Measurements from ENCODE around the gene PRKCE.

Gene PRKCE

GRCh38 chr2:45697190-45697589 lies 45.7 kb downstream of the PRKCE start:
- peaks cover 12% of the 10 kb centered on the region for H3K4me1 ChIP-seq (ENCODE audit: control insufficient read depth, insufficient read depth, low read depth, low read length)
- H2AK5ac ChIP-seq (ENCODE audit: low read length, severe bottlenecking) = peak overlapping the region; percentile 55
- no peak overlapping the region for H2BK5ac ChIP-seq (ENCODE audit: low read depth, low read length, poor library complexity, severe bottlenecking)
- peaks cover 28% of the 10 kb centered on the region for H3K79me1 ChIP-seq (replicated peaks; ENCODE audit: low read length, poor library complexity, severe bottlenecking)
- no peak overlapping the region for H3K4me2 ChIP-seq (ENCODE audit: low read length, poor library complexity, severe bottlenecking)
- no peak overlapping the region for H2BK120ac ChIP-seq (ENCODE audit: low read depth, low read length)
- H3K36me3 ChIP-seq (ENCODE audit: control insufficient read depth in 1 of 2, insufficient read depth in 2 of 2, low read depth in 1 of 2, low read length in 2 of 2) = peaks cover 0 to 2% of the 10 kb centered on the region in 2 experiments
- no peak overlapping the region for H2AFZ ChIP-seq (ENCODE audit: low read depth, low read length)
- no peaks in the 10 kb centered on the region for H3K9me3 ChIP-seq (ENCODE audit: control insufficient read depth, low read length)
- no peak overlapping the region for H3K14ac ChIP-seq (ENCODE audit: low read length in 2 of 2)
- H4K91ac ChIP-seq (ENCODE audit: low read length) = no peak overlapping the region
- DNase-seq = no peak
- H3K23ac ChIP-seq (ENCODE audit: low read length in 2 of 2) = no peak overlapping the region
- H3K9ac ChIP-seq (ENCODE audit: low read length) = no peak overlapping the region
- H2BK15ac ChIP-seq (ENCODE audit: low read depth, poor library complexity, severe bottlenecking) = no peak overlapping the region
- H3K27me3 ChIP-seq (ENCODE audit: control insufficient read depth in 1 of 2, insufficient read depth in 1 of 2, low read length in 2 of 2) = no peaks in the 10 kb centered on the region
- no peak overlapping the region for H3K4ac ChIP-seq (ENCODE audit: low read depth in 1 of 2, low read length in 2 of 2)
- H3K18ac ChIP-seq (ENCODE audit: low read depth in 1 of 2, low read length in 2 of 2) = no peak overlapping the region
- H3K4me3 ChIP-seq (ENCODE audit: insufficient read depth in 1 of 2, low read depth in 1 of 2, low read length in 2 of 2) = no peak overlapping the region
- no peak overlapping the region for H3K27ac ChIP-seq (ENCODE audit: low read length, poor library complexity, severe bottlenecking)
- WGBS = 96% methylated on average over 3 of the region's 5 CpGs
- peak overlapping the region; percentile 33 for H4K8ac ChIP-seq (ENCODE audit: low read length)
- H2BK12ac ChIP-seq (ENCODE audit: low read length in 2 of 2) = no peak overlapping the region

- Histone ChIP-seq H2BK12ac (ENCODE audit: low read length in 2 of 2) (no peak overlapping the region), H3K14ac (ENCODE audit: low read length in 2 of 2) (no peak overlapping the region)
These were observed 47.1 kb downstream of the PRKCE start for GRCh38 chr2:45698554-45698953.

GRCh38 chr2:45699032-45699658 lies 47.7 kb downstream of the PRKCE start:
- Histone ChIP-seq H3K4ac (ENCODE audit: low read depth in 1 of 2, low read length in 2 of 2) (no peak overlapping the region), H2AK5ac (ENCODE audit: low read length, severe bottlenecking) (no peak overlapping the region), H3K79me1 (replicated peaks; ENCODE audit: low read length, poor library complexity, severe bottlenecking) (peaks cover 19% of the 10 kb centered on the region), H2AFZ (ENCODE audit: low read depth, low read length) (no peak overlapping the region), H3K9ac (ENCODE audit: low read length) (peak overlapping the region; percentile 81), H2BK5ac (ENCODE audit: low read depth, low read length, poor library complexity, severe bottlenecking) (no peak overlapping the region), H3K9me3 (ENCODE audit: control insufficient read depth, low read length) (no peaks in the 10 kb centered on the region), H3K27ac (ENCODE audit: low read length, poor library complexity, severe bottlenecking) (peak overlapping the region; percentile 43), H3K14ac (ENCODE audit: low read length in 2 of 2) (no peak overlapping the region), H3K4me2 (ENCODE audit: low read length, poor library complexity, severe bottlenecking) (no peak overlapping the region), H3K23ac (ENCODE audit: low read length in 2 of 2) (no peak overlapping the region), H3K18ac (ENCODE audit: low read depth in 1 of 2, low read length in 2 of 2) (peak overlapping the region in 1 of 2 experiments; percentile 76), H4K8ac (ENCODE audit: low read length) (peak overlapping the region; percentile 45), H2BK120ac (ENCODE audit: low read depth, low read length) (no peak overlapping the region), H2BK12ac (ENCODE audit: low read length in 2 of 2) (no peak overlapping the region), H3K4me3 (ENCODE audit: insufficient read depth in 1 of 2, low read depth in 1 of 2, low read length in 2 of 2) (peak overlapping the region in 1 of 2 experiments; percentile 49), H4K91ac (ENCODE audit: low read length) (no peak overlapping the region), H2BK15ac (ENCODE audit: low read depth, poor library complexity, severe bottlenecking) (no peak overlapping the region), H3K4me1 (ENCODE audit: control insufficient read depth, insufficient read depth, low read depth, low read length) (peaks cover 12% of the 10 kb centered on the region), H3K27me3 (ENCODE audit: control insufficient read depth in 1 of 2, insufficient read depth in 1 of 2, low read length in 2 of 2) (no peaks in the 10 kb centered on the region), H3K36me3 (ENCODE audit: control insufficient read depth in 1 of 2, insufficient read depth in 2 of 2, low read depth in 1 of 2, low read length in 2 of 2) (peaks cover 0 to 2% of the 10 kb centered on the region in 2 experiments)
- WGBS = 34% methylated on average over 7 of the region's 7 CpGs
- peak; percentile 79 for DNase-seq

More at GRCh38 chr2:45698554-45698953, 47.1 kb downstream of the PRKCE start:
- Histone ChIP-seq H3K4ac (ENCODE audit: low read depth in 1 of 2, low read length in 2 of 2) (no peak overlapping the region), H3K23ac (ENCODE audit: low read length in 2 of 2) (no peak overlapping the region), H3K18ac (ENCODE audit: low read depth in 1 of 2, low read length in 2 of 2) (no peak overlapping the region), H3K79me1 (replicated peaks; ENCODE audit: low read length, poor library complexity, severe bottlenecking) (peaks cover 22% of the 10 kb centered on the region), H2AK5ac (ENCODE audit: low read length, severe bottlenecking) (peak overlapping the region; percentile 30), H2BK5ac (ENCODE audit: low read depth, low read length, poor library complexity, severe bottlenecking) (no peak overlapping the region), H3K27me3 (ENCODE audit: control insufficient read depth in 1 of 2, insufficient read depth in 1 of 2, low read length in 2 of 2) (no peaks in the 10 kb centered on the region), H3K4me2 (ENCODE audit: low read length, poor library complexity, severe bottlenecking) (no peak overlapping the region), H3K4me3 (ENCODE audit: insufficient read depth in 1 of 2, low read depth in 1 of 2, low read length in 2 of 2) (no peak overlapping the region), H4K8ac (ENCODE audit: low read length) (peak overlapping the region; percentile 47), H3K27ac (ENCODE audit: low read length, poor library complexity, severe bottlenecking) (no peak overlapping the region), H2AFZ (ENCODE audit: low read depth, low read length) (no peak overlapping the region), H3K4me1 (ENCODE audit: control insufficient read depth, insufficient read depth, low read depth, low read length) (peaks cover 12% of the 10 kb centered on the region), H2BK15ac (ENCODE audit: low read depth, poor library complexity, severe bottlenecking) (no peak overlapping the region), H2BK120ac (ENCODE audit: low read depth, low read length) (no peak overlapping the region), H3K9ac (ENCODE audit: low read length) (peak overlapping the region; percentile 81), H3K9me3 (ENCODE audit: control insufficient read depth, low read length) (no peaks in the 10 kb centered on the region), H4K91ac (ENCODE audit: low read length) (no peak overlapping the region), H3K36me3 (ENCODE audit: control insufficient read depth in 1 of 2, insufficient read depth in 2 of 2, low read depth in 1 of 2, low read length in 2 of 2) (peaks cover 0 to 2% of the 10 kb centered on the region in 2 experiments)
- DNase-seq = no peak

- Histone ChIP-seq H2AK5ac (ENCODE audit: low read length, severe bottlenecking) (peak overlapping the region; percentile 38), H3K27me3 (ENCODE audit: control insufficient read depth in 1 of 2, insufficient read depth in 1 of 2, low read length in 2 of 2) (no peaks in the 10 kb centered on the region), H2AFZ (ENCODE audit: low read depth, low read length) (no peak overlapping the region), H3K36me3 (ENCODE audit: control insufficient read depth in 1 of 2, insufficient read depth in 2 of 2, low read depth in 1 of 2, low read length in 2 of 2) (peaks cover 0 to 2% of the 10 kb centered on the region in 2 experiments), H2BK12ac (ENCODE audit: low read length in 2 of 2) (no peak overlapping the region), H3K27ac (ENCODE audit: low read length, poor library complexity, severe bottlenecking) (no peak overlapping the region), H2BK120ac (ENCODE audit: low read depth, low read length) (no peak overlapping the region), H3K23ac (ENCODE audit: low read length in 2 of 2) (no peak overlapping the region), H3K79me1 (replicated peaks; ENCODE audit: low read length, poor library complexity, severe bottlenecking) (peaks cover 21% of the 10 kb centered on the region), H4K8ac (ENCODE audit: low read length) (no peak overlapping the region), H2BK5ac (ENCODE audit: low read depth, low read length, poor library complexity, severe bottlenecking) (no peak overlapping the region), H3K18ac (ENCODE audit: low read depth in 1 of 2, low read length in 2 of 2) (no peak overlapping the region), H3K4ac (ENCODE audit: low read depth in 1 of 2, low read length in 2 of 2) (no peak overlapping the region), H3K4me2 (ENCODE audit: low read length, poor library complexity, severe bottlenecking) (no peak overlapping the region), H4K91ac (ENCODE audit: low read length) (no peak overlapping the region), H3K9ac (ENCODE audit: low read length) (no peak overlapping the region), H3K4me3 (ENCODE audit: insufficient read depth in 1 of 2, low read depth in 1 of 2, low read length in 2 of 2) (no peak overlapping the region), H3K4me1 (ENCODE audit: control insufficient read depth, insufficient read depth, low read depth, low read length) (peaks cover 11% of the 10 kb centered on the region), H3K9me3 (ENCODE audit: control insufficient read depth, low read length) (no peaks in the 10 kb centered on the region), H3K14ac (ENCODE audit: low read length in 2 of 2) (no peak overlapping the region), H2BK15ac (ENCODE audit: low read depth, poor library complexity, severe bottlenecking) (no peak overlapping the region)
- no peak for DNase-seq
- WGBS = 94% methylated on average over 10 of the region's 10 CpGs
These were observed 49.0 kb downstream of the PRKCE start for GRCh38 chr2:45700407-45701013.

Measured in mesenchymal stem cell (in vitro differentiated cells and primary cell).